IPS DF 6.9 (cell line): ENCODE data around the gene EXOC6B.

Source experiments
- DNase-seq: peaks from one replicate; pipeline ENCODE4 v3.0.0-alpha.2; 2013; ENCODE audit warnings: low read depth, low spot score
- H3K27ac ChIP-seq: one replicate; pipeline ENCODE4 v1.5.1; 2013; ENCODE audit warnings: low read length, control low read depth
- H3K27me3 ChIP-seq: 2 replicates; pipeline ENCODE4 v1.6.1; 2013; ENCODE audit warnings: mild to moderate bottlenecking, low read length; ENCODE audit not compliant: control insufficient read depth, insufficient read depth
- H3K36me3 ChIP-seq: 2 replicates; pipeline ENCODE4 v1.6.1; 2013; ENCODE audit warnings: low read length; ENCODE audit not compliant: control insufficient read depth, insufficient read depth
- H3K4me1 ChIP-seq: 2 replicates; pipeline ENCODE4 v1.6.1; 2013; ENCODE audit warnings: low read length; ENCODE audit not compliant: control insufficient read depth, insufficient read depth
- H3K4me3 ChIP-seq: 2 replicates; pipeline ENCODE4 v1.5.1; 2013; ENCODE audit warnings: mild to moderate bottlenecking, low read length
- H3K9me3 ChIP-seq: 2 replicates; pipeline ENCODE4 v1.6.1; 2013; ENCODE audit warnings: low read length, inconsistent platforms; ENCODE audit not compliant: control insufficient read depth, insufficient read depth
- WGBS: extraction: QIAGEN DNeasy Blood & Tissue Kit; methylation state at CpG from one replicate; pipeline ENCODE4 v1.1.7; 2013; ENCODE audit warnings: mixed read lengths, missing lambda C conversion rate; ENCODE audit not compliant: insufficient read length, insufficient coverage; 5-methylcytosine and 5-hydroxymethylcytosine counted together

EXOC6B gene

DNA sequence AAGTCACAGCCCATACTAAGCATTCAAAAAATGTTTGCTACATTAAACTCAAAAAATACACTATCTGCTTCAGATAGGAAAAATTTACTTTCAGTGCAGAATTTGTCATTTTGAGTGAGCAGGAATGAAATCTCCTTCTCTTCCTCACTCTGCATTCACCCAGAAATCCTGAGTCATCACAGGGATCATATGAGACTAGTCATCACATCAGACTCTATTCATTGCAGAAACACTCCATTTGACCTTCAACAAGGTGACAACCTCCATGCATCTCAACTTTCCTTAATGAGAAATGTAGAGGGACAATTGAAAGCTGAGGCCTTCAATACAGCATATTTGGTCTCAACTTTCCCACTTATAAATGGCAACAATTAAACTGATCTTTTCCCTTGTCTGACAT, 547.8 kb downstream of the EXOC6B start:
- Histone ChIP-seq H3K27me3 (no peaks in the 10 kb centered on the region), H3K4me3 (no peak overlapping the region), H3K9me3 (no peaks in the 10 kb centered on the region), H3K4me1 (no peaks in the 10 kb centered on the region), H3K36me3 (no peaks in the 10 kb centered on the region), H3K27ac (no peak overlapping the region)
- DNase-seq: no peak

DNA sequence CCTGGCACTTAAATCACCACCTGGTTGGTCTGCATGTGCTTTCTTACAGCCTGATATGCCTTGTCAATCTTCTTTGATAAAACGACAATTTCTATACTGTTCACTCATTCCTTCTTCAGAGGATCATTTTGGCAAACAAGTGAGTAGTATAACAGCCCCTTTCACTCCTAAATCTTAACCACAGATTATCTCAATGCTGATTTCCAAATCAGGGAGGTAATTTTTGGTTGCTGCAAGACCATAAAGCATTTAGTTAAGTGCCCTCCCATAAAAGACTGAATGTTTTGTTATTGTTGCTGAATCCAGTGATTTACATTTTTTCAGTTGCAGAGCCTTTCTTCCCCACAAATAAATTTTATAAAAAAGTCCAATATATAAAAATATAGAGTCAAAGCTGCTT, 549.0 kb downstream of the EXOC6B start:
- no peaks in the 10 kb centered on the region for H3K9me3 ChIP-seq
- DNase-seq: no peak
- H3K36me3 ChIP-seq: no peaks in the 10 kb centered on the region
- H3K27ac ChIP-seq: no peak overlapping the region
- no CpG with 5 or more reads among the region's 1 CpG for WGBS
- no peaks in the 10 kb centered on the region for H3K27me3 ChIP-seq
- no peak overlapping the region for H3K4me3 ChIP-seq
- no peaks in the 10 kb centered on the region for H3K4me1 ChIP-seq

DNA sequence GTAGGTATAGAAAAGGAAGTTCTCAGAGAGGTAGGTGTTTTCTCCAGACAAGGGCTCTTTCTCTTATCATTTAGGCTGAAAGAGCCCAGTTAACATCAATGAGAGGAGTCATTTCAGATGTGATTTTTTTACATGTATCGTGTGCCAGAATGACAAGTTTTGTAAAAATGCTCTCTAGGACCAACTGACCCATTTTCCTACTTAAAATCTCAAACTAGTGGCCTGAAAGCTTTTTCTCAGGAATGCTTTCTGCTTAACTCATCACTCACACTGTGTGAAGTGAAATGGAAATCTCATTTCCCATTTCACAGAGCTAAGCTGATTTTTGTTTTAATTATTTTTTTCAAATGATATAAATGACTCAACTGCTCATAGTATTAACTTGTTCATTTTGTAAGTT, 549.5 kb downstream of the EXOC6B start:
- Histone ChIP-seq H3K9me3 (no peaks in the 10 kb centered on the region), H3K27me3 (no peaks in the 10 kb centered on the region), H3K4me3 (no peak overlapping the region), H3K36me3 (no peaks in the 10 kb centered on the region), H3K4me1 (no peaks in the 10 kb centered on the region), H3K27ac (no peak overlapping the region)
- no CpG with 5 or more reads among the region's 1 CpG for WGBS
- DNase-seq: no peak

DNA sequence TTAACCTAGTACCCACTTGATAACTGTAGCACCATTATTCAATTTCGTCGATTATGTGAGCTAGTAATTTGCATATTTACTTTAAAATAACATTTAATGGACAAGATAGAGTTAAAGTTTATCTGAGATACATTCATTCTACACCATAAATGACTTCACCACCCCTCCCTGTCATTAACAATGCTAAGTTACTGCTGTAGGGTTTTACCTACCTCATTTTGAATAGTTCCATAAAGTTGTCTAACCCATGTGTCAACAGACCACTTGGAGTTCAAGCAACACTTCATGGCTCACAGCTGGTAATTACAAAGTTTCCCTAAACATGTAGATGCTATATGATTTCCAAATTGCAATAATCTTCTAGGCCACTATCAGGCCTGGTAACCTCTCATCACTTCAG, 550.7 kb downstream of the EXOC6B start:
- H3K4me3 ChIP-seq: no peak overlapping the region
- no peaks in the 10 kb centered on the region for H3K4me1 ChIP-seq
- no CpG with 5 or more reads among the region's 2 CpGs for WGBS
- no peak overlapping the region for H3K27ac ChIP-seq
- no peaks in the 10 kb centered on the region for H3K27me3 ChIP-seq
- no peaks in the 10 kb centered on the region for H3K36me3 ChIP-seq
- DNase-seq: no peak
- H3K9me3 ChIP-seq: no peaks in the 10 kb centered on the region

DNA sequence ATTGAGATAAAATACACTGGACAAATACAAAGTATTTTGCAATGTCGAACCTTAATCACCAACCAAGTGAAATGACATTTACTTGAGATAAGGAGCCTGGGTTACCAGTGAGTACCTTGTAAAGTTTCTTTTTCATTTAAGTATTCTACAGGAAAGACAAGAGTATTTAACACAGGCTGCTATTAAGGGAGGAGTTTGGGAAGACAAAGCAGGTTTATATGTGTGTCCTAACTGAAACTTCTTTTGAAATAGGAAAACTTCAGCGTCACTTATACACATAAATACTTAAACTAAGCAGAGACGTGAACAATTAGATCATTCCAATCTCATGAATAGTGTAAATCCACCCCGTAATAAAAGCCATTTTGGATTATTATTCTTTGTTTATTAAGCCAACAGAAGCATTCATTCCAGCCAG, 551.4 kb downstream of the EXOC6B start:
- Histone ChIP-seq H3K4me1 (no peaks in the 10 kb centered on the region), H3K27me3 (no peaks in the 10 kb centered on the region), H3K9me3 (no peaks in the 10 kb centered on the region), H3K36me3 (no peaks in the 10 kb centered on the region), H3K4me3 (no peak overlapping the region), H3K27ac (no peak overlapping the region)
- no peak for DNase-seq
- WGBS: no CpG with 5 or more reads among the region's 4 CpGs

DNA sequence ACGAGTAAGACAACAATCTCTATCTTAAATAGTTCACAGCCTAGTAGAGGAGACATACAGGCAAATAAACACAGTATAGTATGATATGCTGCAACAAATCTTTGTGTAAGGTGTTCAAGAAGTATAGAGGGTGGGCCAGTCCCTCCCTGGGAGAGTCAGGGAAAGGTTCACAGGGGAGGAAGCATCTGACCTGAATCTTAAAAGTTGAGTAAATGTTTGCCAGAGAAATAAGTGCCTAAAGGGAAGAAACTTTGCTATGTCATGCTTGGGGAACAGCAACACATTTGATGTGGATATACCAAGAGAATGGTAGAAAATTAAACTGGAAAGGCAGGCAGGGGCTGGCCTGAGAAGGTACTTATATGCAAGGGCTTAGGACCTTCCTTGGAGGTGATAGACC, 552.4 kb downstream of the EXOC6B start:
- no CpG with 5 or more reads among the region's 1 CpG for WGBS
- H3K36me3 ChIP-seq: no peaks in the 10 kb centered on the region
- no peaks in the 10 kb centered on the region for H3K9me3 ChIP-seq
- H3K4me1 ChIP-seq: no peaks in the 10 kb centered on the region
- DNase-seq: no peak
- H3K27ac ChIP-seq: no peak overlapping the region
- H3K4me3 ChIP-seq: no peak overlapping the region
- H3K27me3 ChIP-seq: no peaks in the 10 kb centered on the region

DNA sequence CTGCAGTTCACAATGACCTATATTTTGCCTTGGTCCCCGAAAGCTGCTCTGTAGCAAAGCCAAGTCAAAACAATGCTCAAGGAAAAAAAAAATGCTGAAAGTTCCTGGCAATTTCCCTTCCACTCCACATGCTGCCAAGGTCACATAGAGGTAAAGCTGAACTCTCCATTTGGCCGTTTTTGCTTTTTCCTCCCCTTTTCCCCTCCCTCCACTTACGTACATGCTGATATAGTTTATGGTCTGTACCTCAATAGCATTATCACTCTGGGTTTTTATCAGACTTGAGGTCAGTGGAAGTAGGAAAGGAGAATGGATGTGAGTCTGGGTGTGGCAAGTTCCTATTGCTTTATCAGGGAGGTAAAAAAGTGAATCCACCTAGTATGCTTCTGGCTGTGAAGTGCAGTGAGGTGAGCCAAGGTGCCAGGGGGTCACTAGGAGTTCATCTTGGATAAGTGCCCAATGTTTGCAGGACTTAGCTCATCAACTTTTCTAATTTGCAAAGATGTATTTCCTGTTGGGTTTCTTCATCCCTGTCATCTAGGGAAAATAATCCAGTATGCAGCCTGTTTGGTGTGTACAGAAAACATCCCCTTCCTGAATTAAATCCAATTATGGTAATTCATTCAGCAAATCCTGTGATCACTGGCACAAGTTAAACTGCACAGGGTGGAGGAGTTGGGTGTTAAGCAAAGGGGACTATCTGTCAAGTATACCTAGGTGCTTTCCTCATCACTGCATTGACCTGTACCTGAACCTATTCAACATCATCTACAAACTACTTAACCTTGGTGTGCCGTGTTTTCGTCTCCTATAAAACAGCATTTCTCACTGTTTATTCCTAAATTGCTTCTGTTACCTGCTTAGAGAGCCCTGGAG, 553.8 kb downstream of the EXOC6B start:
- H3K27me3 ChIP-seq: no peaks in the 10 kb centered on the region
- no CpG with 5 or more reads among the region's 5 CpGs for WGBS
- no peaks in the 10 kb centered on the region for H3K36me3 ChIP-seq
- no peaks in the 10 kb centered on the region for H3K4me1 ChIP-seq
- no peak overlapping the region for H3K4me3 ChIP-seq
- H3K9me3 ChIP-seq: no peaks in the 10 kb centered on the region
- no peak for DNase-seq
- no peak overlapping the region for H3K27ac ChIP-seq

DNA sequence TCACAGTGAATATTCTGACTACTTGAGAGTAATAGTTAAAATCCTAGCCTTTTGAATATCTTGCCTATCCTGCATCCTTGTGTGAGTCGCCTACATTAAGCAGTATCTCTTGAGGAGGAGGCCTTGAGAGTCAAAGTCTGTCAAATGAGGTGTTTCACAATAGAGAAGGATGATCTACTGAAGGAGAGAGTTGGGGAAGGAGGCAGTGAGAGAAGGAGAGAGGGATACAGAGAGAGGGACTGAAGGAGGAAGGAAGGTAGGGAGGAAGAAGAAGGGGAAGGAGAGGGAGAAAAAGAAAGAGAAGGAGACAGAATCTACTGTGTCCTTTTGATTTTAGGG, 554.6 kb downstream of the EXOC6B start:
- H3K27me3 ChIP-seq: no peaks in the 10 kb centered on the region
- no CpG with 5 or more reads among the region's 1 CpG for WGBS
- no peak for DNase-seq
- no peak overlapping the region for H3K4me3 ChIP-seq
- no peaks in the 10 kb centered on the region for H3K4me1 ChIP-seq
- no peaks in the 10 kb centered on the region for H3K36me3 ChIP-seq
- H3K27ac ChIP-seq: no peak overlapping the region
- no peaks in the 10 kb centered on the region for H3K9me3 ChIP-seq

DNA sequence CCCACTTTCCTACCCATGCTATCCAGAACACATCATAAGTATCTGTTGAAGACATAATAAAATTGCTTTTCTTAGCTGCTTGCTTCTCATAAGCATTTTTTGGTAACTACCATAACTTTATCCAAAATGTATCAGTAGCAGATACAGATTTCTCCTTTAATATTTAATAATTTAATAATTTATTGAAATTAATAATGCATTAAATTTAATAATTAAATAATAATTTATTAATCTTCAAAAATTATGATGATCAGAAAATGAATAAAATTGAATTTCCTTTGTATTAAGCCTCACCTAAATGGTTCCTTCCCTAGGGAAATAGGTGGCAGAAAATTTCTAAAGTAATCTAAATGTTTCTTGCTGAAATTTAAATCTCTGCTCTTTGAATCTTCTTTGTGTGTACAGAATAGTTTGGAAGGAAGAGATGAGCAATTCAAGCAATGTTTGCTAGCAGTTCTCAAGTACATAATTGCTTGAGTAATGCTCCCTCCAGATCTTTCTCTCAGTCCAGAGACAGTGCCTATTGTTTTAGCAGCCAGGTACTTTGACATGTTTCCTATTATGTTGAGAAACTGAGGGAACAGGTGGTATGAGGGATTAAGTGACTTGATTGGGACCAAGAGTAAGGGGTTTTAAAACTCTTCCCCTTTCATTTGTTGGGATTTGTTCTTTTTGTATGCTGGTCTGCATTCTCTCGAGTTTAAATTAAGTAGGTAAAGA, 555.1 kb downstream of the EXOC6B start:
- Histone ChIP-seq H3K27ac (no peak overlapping the region), H3K4me1 (no peaks in the 10 kb centered on the region), H3K27me3 (no peaks in the 10 kb centered on the region), H3K9me3 (no peaks in the 10 kb centered on the region), H3K4me3 (no peak overlapping the region), H3K36me3 (no peaks in the 10 kb centered on the region)
- no CpG with 5 or more reads among the region's 1 CpG for WGBS
- DNase-seq: no peak

DNA sequence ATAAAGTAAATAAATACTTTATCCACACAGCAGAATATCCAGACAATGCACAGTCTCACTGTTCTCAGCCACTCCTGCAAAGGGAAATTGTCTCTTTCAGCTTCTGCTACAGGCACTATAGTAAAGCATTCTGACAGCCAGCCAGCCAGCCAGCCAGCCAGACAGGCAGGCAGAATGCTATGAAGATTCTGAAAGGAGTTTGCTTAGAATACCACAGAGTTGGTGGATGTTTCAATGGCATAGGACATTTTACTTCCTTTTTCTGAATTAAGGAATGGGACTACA, 562.1 kb downstream of the EXOC6B start:
- Histone ChIP-seq H3K4me1 (no peaks in the 10 kb centered on the region), H3K27me3 (no peaks in the 10 kb centered on the region), H3K4me3 (no peak overlapping the region), H3K9me3 (no peaks in the 10 kb centered on the region), H3K27ac (no peak overlapping the region), H3K36me3 (no peaks in the 10 kb centered on the region)
- DNase-seq: no peak
